Left colon (tissue), 2 donors: ENCODE results near the gene KPNA3. TPM values are rescaled to one million over a fixed set of nuclear protein-coding genes. Genes with fewer than 3 reads are reported as not detected.
"Not testable (repeated sequence)": the region's sequence is repeated elsewhere in the genome, so short reads cannot be mapped to it uniquely, and the experiment has no call there.

Experiments
- ATAC-seq: fragments of 200-7000 bp; cut with Tn5 transposase; one replicate; pipeline ENCODE4 v1.9.1; 2020; ENCODE audit warnings: mild to moderate bottlenecking, moderate library complexity
- DNase-seq, 2 donors: peaks; one replicate each; pipeline ENCODE4 v3.0.0-alpha.2; 2020
- intact Hi-C, 2 donors: fragments of 100-400 bp; cut with DNase I in 1 of 2; cut with micrococcal nuclease in 1 of 2; formaldehyde crosslinking; loops; one replicate each; pipeline versions ENCODE4 v1.11.2 to v1.14.0; 2022; cut with DNase I, micrococcal nuclease
- total RNA-seq, 2 donors: library from RNA; stranded (reverse); fragmentation: NEBNext Ultra II Directional; extraction: Animal tissue kit (Norgen Biotek cat#: 25700); gene quantifications; one replicate each; pipeline ENCODE4 v1.2.1, GENCODE V29; 2021
- donor health status: DM: no; HTN: no; CAD: no.
- donor health status: DM: yes; HTN: yes; CAD: no.

The KPNA3 gene
- total RNA-seq, 2 donors from 2014 or later: 26.0 to 29.5 TPM

DNA sequence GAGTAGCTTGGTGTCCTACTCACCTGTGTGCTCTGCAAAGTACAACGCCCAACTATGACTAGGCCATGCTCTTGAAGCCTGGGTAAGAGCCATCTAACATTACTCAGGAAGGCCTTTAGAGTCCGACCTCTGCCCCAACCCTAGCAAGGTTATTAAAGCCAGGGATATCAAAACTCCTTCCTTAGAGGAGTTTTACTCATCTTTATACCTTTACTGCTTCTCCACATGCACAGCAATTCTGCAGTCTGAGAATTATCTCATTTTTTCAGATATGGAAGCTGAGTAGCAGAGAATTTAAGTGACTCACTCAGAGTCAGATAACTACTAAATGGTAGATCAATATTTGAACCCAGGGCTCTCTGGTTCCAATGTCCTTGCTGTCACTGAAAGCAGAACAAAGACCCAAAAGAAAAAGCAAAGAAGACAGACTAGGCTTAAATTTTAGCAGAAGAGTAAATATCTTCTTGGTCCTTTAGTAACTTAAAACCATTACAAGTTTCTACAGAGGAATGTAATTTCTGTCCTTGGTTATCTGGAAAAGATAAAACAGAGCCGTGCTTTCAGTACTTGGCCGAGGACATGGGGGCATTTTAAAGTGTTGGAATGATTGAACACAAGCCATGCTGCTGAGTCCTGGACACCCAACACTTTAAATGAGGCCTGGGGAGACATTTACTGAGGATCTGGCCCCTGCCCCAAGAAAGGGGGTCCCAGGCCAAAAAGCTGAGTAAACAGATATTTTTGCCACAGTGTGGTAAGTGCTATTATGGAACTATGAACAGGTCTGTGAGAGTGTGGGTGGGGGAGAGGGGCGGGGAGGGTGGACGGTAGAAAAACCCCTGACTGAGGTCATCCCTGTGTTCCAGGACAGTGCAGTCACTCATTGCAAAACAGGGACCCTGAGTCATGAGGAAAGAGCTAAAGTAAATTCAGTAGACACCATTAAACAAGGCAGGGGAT is 18.4 kb upstream of the KPNA3 start:
- DNase-seq (no peak), ATAC-seq (no peak)
- intact Hi-C loops: no loop called here

DNA sequence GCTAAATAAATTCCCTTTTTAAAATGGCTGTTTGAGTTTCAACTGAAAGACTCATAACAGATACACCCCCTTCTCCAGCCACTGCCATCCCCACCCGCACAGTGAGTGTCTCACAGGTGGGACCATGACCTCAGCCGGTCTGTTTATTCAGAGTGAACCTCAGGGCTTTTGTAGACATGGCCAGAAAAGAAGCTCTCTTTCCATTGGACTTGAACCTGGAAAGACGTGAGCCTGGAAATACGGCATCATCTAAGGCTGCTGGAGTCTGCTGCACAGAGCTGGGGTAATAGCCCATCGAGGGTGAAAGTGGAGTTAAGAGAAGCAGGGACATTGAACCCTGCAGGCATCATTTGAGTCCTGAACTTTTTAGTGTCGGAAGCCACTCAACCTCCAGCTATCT is 15.2 kb upstream of the KPNA3 start:
- DNase-seq: no peak
- ATAC-seq: no peak
- intact Hi-C loops: no loop called here

DNA sequence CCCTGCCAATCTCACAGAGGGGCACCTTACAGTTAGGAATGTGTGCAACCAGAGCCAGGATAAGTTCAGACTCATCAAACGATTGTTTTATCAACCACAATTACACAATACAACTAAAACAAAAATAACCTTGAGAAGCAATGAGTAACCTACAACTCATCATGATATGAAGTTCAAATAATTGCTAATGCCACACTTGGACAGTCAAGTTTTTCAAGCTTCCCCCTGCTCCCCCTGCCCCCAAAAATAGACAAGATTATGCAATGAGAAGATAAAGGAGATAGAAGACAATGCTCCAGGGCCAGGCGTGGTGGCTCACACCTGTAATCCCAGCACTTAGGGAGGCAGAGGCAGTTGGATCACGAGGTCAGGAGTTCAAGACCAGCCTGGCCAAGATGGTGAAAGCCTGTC is 13.6 kb upstream of the KPNA3 start:
- DNase-seq (no peak), ATAC-seq (no peak)
- intact Hi-C loops: no loop called here

DNA sequence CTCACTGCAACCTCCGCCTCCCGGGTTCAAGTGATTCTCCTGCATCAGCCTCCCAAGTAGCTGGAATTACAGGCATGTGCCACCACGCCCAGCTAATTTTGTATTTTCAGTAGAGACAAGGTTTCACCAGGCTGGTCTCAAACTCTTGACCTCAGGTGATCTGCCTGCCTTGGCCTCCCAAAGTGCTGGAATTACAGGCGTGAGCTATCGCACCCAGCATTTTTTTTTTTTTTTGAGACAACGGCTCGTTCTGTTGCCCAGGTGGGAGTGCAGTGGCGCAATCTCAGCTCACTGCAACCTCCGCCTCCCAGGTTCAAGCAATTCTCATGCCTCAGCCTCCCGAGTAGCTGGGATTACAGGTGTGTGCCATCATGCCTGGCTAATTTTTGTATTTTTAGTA is 10.6 kb upstream of the KPNA3 start:
- DNase-seq, ATAC-seq, intact Hi-C loops: not testable (repeated sequence)

DNA sequence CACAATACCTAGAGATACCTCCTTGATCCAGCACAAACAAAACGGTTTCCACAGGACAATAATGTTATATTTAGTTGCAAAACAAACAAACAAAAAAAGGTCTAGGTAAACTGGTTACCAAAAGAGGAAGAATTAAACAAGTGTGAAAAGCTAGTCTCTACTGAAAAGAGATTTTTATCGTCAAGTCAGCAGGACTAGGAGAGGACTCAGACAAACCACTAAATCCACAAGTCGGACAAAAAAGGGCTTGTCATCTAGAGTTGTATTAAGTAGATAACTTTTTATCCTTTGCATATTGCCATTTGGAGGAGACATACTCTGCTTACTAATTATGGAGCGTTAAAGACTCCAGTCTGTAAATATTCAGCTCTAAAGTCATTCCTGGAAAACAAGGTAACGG is 9.9 kb upstream of the KPNA3 start:
- intact Hi-C loops: no loop called here
- ATAC-seq (no peak), DNase-seq (no peak)

DNA sequence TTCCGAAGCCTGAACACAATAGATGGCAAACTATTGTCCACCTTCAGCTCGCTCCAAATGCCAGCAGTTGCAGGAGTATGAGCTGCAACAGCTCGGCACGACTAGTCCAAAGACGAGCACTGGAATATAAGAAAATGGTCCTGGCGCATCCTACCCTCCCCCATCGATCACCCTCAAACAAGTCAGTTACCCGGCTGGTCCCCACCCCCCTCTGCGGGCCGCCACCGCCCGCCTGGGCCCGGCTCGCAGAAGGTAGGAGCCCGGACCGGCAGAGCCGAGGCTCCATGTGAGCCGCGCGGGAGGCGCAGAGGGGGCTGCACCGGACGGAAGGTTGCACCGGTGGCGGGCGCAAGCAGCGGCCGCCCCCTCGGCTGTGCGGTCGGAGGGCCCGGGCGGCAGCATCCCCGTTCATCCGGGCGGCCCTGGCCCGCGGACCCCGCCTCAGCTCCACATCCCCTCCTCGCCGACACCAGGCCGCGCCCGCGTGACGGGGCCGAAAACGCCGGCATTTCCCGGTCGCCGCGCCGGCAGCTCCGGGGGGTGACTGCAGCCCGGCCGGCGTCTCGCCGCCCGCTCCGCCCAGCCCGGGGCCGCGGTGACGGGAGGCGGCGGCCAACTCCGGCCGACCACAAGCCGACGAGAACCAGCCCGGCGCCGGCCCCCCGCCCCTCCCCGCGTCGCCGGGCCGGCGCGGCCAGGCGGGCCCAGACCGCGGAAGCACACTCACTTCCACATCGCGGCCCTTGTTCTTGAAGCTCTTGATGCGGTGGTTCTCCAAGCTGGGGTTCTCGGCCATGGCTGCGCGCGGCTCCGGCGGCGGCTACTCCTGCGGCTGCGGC is 552 bp downstream of the KPNA3 start:
- intact Hi-C loops: no loop called here

DNA sequence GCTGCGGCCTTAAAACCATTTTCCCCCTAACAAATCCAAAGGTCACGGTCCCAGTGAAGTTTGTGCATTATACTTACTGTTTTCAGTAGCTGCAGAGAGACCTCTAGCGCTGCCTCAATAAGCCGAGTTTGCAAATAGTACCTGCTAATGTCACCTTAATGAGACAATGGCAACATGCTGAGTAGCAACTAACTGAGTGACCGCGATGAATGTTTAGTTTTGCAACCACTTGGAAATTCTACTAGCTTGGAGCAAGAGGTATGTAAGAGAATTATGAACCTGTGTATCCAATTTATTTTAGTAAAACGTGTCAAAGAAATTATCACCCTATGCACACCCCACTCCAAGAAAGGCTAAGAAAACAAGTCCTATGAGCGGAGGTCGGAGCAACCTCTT is 1.2 kb downstream of the KPNA3 start:
- ATAC-seq (peak; percentile 14), DNase-seq (peak in 1 of 2 donors; percentile 26)
- intact Hi-C loops: no loop called here

More for the DNA sequence above, 552 bp downstream of the KPNA3 start:
- ATAC-seq (peak; percentile 34), DNase-seq (peak; percentile 54 to 69)

DNA sequence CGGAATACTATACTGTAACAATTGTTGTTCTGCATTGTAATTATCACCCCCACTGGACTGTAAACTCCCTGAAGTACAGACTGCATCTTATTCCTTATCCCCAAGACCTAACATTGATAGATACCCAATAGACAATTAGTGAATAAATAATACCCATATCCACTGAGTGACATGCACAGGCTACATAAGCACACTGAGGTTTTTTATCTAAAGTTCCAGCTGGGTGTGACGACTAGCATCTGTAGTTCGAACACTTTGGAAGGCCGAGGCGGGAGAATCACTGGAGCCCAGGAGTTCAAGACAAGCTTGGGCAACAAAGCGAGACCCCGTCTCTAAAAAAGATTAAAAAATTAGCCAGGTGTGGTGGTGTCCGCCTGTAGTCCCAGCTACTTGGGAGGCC is 2.5 kb downstream of the KPNA3 start:
- intact Hi-C loops: loop anchor here in 1 of 2 donors (10.0 kb wide), 1 partner anchor 95 kb away; the partner anchor contains the start of gene EBPL
- ATAC-seq: no peak
- no peak for DNase-seq

DNA sequence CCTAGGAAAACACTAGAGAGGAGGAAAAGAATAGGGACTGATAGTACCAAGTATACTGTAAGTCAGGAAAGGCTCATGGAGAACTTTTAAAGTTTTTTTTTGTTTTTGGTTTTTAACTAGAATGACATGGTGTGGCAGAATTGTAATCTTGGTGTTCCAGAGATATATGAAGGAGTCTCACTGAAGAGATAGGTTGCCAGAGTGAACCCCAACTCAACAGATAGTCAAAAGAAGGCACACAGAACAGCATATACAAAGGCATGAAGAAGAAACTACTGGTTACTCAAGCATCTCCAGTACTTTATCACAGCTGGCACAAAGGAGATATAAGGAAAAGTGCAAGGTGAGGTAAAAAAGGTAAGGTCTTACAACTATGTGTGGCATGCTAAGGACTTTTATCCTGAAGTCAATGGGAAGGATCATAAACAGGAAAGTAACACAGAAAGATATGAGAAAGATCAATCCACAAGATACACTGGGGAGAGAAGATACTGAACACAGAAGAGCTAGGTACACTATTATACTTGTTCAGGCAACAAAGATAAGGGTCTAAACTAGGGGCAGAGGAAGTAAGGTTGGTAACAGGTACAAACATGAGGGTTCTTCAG is 6.0 kb downstream of the KPNA3 start:
- ATAC-seq: no peak
- intact Hi-C loops: loop anchor here in 1 of 2 donors (10.0 kb wide), 1 partner anchor 92 kb away; the partner anchor contains the start of gene EBPL
- no peak for DNase-seq

DNA sequence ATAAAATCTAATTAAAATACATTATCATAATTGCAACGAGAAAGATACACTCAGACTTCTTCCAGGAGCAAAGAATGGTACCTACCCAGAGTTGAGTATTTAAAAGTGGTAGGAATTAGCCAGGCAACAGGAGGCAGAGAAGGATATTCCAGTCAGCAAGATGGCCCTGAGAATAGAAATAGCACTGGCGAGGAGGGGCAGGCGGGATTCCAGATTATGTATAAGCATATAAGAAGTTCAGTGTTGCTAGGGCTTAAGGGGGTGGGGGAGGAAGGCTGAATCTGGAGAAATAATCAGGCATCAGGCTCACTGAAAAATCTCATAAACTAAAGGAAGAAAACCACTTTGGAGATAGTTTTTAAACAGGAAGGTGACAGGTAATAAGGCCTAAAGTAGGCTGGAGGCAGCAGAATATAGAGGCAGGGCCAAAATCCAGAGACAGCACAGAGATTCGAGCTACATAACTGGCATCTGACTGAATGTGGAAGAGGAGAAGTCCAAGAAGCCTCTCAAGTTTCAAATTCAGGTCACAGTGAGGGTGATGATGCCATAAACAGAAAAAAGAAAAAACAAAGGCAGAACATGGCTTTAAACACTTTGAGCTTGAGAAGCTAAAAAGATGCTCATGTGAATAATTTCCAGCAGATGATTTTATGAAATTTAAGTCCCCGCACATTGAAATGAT is 7.5 kb downstream of the KPNA3 start:
- ATAC-seq (no peak), DNase-seq (no peak)
- intact Hi-C loops: loop anchor here in 1 of 2 donors (10.0 kb wide), 1 partner anchor 90 kb away; the partner anchor contains the start of gene EBPL

DNA sequence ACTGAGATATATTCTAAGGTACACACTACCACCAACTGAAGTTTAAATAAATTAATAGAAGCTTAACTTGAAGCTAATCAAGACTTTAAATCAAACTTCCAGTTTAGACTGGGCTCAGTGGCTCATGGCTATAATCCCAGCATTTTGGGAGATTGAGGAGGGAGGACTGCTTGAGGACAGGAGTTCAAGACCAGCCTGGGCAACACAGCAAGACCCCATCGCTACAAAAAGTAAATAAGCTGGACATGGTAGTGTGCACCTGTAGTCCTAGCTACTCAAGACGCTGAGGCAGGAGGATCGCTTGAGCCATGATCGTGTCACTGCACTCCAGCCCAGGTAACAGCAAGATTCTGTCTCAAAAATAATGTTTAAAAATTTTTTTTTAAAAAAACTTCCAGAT is 8.6 kb downstream of the KPNA3 start:
- ATAC-seq (no peak), DNase-seq (no peak)
- intact Hi-C loops: loop anchor here in 1 of 2 donors (10.0 kb wide), 1 partner anchor 89 kb away; the partner anchor contains the start of gene EBPL

DNA sequence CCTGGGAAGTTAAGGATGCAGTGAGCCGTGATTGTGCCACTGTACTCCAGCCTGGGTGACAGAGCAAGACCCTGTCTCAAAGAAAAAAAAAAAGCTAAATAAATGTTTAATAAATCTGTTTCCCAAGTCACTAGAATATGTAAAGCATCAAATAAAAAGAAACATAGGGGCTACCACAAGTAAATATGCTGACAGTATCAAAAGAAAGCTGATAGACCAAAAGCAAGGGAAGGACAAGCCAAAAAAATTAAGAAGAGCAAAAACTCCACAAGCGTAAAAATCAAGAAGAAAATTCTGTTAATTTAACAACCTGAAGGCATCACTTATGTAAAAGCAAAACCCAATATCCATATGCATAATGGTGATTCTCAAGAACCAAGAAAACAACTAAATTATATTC is 9.7 kb downstream of the KPNA3 start:
- intact Hi-C loops: loop anchor here in 1 of 2 donors (10.0 kb wide), 1 partner anchor 88 kb away; the partner anchor contains the start of gene EBPL
- ATAC-seq: no peak
- DNase-seq: no peak

DNA sequence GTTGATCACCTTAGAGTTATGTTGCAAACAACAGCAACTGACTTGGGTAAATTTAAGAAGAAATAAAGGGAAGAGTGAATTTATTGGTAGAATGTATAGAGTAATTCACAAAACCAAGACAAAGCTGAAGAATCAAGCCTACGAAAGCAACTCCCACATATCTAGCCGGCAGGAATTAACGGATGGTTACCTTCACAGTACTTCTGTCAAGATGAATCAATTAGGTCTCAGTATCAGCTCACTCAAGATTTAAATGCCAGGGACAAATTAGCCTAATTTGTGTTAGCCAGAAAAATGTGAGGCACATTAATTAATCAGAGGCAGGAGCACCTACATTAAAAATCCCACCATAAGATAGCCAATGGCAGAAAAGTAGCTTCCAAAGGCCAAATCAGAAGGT is 10.7 kb downstream of the KPNA3 start:
- no peak for ATAC-seq
- intact Hi-C loops: loop anchor here in 1 of 2 donors (10.0 kb wide), 1 partner anchor 87 kb away; the partner anchor contains the start of gene EBPL
- DNase-seq: no peak

DNA sequence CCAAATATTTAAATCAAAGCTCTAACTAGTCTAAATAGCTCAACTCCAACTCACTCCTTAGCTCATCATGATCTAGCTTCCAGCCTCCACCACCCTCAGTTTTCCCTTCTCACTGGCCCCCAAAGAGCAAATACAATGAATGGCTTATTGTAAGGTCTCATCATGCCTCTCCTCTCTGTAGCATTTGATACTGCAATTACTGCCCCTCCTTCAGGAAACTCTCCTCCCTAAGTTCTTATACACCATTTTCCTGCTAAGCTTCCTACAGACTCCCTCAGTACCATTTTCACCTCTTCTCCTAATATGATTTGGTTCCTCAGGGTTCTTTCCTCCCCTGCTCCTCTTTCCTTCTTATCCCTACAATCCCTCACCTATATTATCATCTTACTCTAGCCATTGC is 12.8 kb downstream of the KPNA3 start:
- no peak for DNase-seq
- peak; percentile 66 for ATAC-seq
- intact Hi-C loops: loop anchor here in 1 of 2 donors (10.0 kb wide), 1 partner anchor 85 kb away; the partner anchor contains the start of gene EBPL

DNA sequence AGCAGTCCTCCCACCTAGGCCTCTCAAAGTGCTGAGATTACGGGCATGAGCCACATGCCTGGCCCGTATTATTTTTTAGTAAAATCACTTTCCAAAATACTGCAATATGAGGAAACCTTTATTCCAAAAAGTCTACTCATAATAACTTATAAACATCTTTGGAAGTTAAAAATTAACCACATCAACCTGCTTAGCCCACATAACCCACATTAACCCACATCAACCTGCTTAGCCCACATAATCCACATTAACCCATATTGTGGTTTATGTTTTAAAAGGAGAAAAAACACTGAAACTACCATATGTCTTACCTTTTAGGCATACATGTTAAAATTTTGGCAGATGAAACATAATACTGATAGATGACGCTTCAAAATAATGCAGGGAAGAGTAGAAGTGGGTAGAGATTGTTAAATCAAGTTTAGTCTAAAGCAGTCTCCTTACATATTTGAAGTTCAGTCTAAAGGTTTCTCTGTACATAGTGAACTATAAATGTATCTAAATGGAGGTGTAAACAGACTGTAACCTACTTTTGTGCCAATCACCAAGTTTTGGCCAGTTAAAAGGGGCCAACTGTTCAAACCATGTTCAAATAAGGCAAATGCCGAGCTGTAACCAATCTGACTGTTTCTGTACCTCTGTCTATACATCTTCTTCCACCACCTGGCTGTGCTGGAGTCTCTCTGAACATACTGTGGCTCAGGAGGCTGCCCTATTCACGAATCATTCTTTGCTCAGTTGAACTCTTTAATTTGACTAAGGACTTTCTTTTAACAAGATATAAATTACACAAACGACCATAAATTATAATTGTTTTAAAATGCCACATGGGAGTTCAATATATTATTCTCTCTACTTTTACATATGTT is 14.5 kb downstream of the KPNA3 start:
- no peak for DNase-seq
- peak; percentile 65 for ATAC-seq

DNA sequence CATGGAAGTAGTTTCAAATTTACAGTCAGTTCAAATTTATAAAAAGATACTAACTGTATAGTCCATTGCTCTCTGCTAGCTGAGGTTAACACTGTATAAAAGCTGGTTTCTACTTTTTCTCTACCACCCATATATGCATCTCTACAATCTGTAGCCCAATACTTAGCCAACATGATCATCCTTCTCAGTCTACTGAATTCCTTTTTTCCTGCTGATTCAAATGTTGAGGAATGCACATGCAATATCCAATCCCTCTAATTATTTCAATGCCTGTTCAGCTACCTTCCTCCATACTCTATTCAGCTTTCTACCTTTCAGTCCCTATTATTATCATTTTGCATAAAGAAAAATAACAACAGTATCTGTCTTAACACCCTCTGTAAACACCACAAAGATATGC is 15.6 kb downstream of the KPNA3 start:
- no peak for DNase-seq
- intact Hi-C loops: no loop called here
- no peak for ATAC-seq

More for the DNA sequence above, 14.5 kb downstream of the KPNA3 start:
- intact Hi-C loops: no loop called here

DNA sequence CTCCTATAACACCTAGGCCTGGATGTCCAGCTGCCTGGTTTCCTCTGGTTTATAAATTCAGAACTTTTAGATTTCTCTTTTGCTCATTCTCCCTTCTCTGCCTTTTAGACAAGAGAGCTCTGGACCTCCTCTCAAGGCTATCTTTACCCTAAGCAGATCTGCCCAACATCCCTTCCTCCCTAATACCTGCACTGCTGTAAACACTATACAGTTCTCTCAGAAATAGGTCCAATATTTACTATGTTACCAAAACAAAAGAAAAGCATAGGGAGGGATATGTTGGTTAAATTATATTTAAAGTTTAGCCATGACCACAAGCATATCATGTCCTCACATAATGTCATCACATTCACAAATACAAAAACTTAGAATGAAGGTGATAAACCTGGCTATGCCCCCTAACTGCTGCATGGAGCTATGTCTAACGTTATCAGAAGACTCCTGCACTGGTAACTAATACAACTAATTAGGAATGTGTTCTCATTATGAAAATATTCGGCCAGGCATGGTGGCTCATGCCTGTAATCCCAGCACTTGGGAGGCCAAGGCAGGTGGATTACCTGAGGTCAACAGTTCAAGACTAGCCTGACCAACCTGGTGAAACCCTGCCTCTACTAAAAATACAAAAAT is 18.0 kb downstream of the KPNA3 start:
- DNase-seq (no peak), ATAC-seq (no peak)
- intact Hi-C loops: no loop called here
